K562 (cell line): ENCODE results near the gene TBC1D3B.
"Not testable (repeated sequence)": the region's sequence is repeated elsewhere in the genome, so short reads cannot be mapped to it uniquely, and the experiment has no call there.

Experiments
- ATF2 ChIP-seq: sonication (generic); formaldehyde crosslinking; IDR thresholded peaks from 2 replicates; pipeline ENCODE4 v1.8.1; 2022; ENCODE audit warnings: missing genetic modification reagents
- FOXK2 ChIP-seq, 2 experiments: fragments of 450-650 bp; IDR thresholded peaks in 1 of 2; conservative IDR thresholded peaks in 1 of 2; 2 replicates each; pipeline ENCODE4 v1.6.1; 2016; ENCODE audit warnings: low read depth in 2 of 2, mild to moderate bottlenecking in 1 of 2
- NCOA2 ChIP-seq, 2 experiments: fragments of 450-650 bp; IDR thresholded peaks; 2 replicates each; pipeline ENCODE4 v1.6.1; 2018; ENCODE audit warnings: mild to moderate bottlenecking in 2 of 2, moderate library complexity in 1 of 2; ENCODE audit not compliant: partially characterized antibody in 2 of 2
- POLR2A ChIP-seq: fragments of 450-650 bp; conservative IDR thresholded peaks from 2 replicates; pipeline ENCODE4 v1.6.1; 2016
- TCF7 ChIP-seq: sonication (generic); IDR thresholded peaks from 2 replicates; pipeline ENCODE4 v1.6.1; 2016; ENCODE audit warnings: antibody characterized with exemption, borderline replicate concordance
- ZBTB49 ChIP-seq: sonication (generic); formaldehyde crosslinking; IDR thresholded peaks from 2 replicates; pipeline ENCODE4 v1.8.0; 2022; ENCODE audit warnings: missing genetic modification reagents, mild to moderate bottlenecking, borderline replicate concordance
- ZNF277 ChIP-seq: fragments of 250-450 bp; sonication (Bioruptor Pico); IDR thresholded peaks from 2 replicates; pipeline ENCODE4 v1.8.0; 2022; ENCODE audit warnings: inconsistent platforms, mild to moderate bottlenecking, moderate library complexity, borderline replicate concordance

GRCh38 chr17:36211484-36212271, 35.2 kb upstream of the TBC1D3B start:
- not testable (repeated sequence) for TF ChIP-seq ATF2 (CRISPR knock-in tag); TCF7; POLR2A; ZNF277 (CRISPR knock-in tag); NCOA2 (IDR thresholded peaks at IDR 0.05; ENCODE audit: partially characterized antibody in 2 of 2); ZBTB49 (CRISPR knock-in tag); FOXK2 (conservative IDR thresholded peaks at IDR 0.05 in 1 of 2, IDR thresholded peaks at IDR 0.05 in 1 of 2; ENCODE audit: low read depth in 2 of 2)
